A549 (cell line): ENCODE results near the gene SWAP70. TPM values are rescaled to one million over a fixed set of nuclear protein-coding genes. Genes with fewer than 3 reads are reported as not detected.
"Not testable (repeated sequence)": the region's sequence is repeated elsewhere in the genome, so short reads cannot be mapped to it uniquely, and the experiment has no call there.

Source experiments
- ATAC-seq, 2 experiments: fragments of 200-7000 bp in 1 of 2; fragments of >200 bp in 1 of 2; cut with Nextera tagmentation in 1 of 2; cut with Tn5 transposase in 1 of 2; 3 replicates each; pipeline versions ENCODE4 v1.8.0 to v1.9.1; 2018 to 2020; ENCODE audit warnings: mild to moderate bottlenecking in 1 of 2, moderate library complexity in 1 of 2
- CTCF ChIA-PET: fragments of 300-600 bp; sonication (Branson Sonifier 250); formaldehyde crosslinking; extraction: SDS; loops from one replicate; lab custom pipeline; 2021; ENCODE audit warnings: antibody characterized with exemption, inconsistent platforms; lab: Yijun Ruan, JAX
- POLR2A ChIA-PET: fragments of 350-600 bp; formaldehyde crosslinking; extraction: SDS; loops from one replicate; lab custom pipeline; 2021; ENCODE audit warnings: antibody characterized with exemption, inconsistent platforms; lab: Yijun Ruan, JAX
- DNase-seq, 2 experiments: peaks; one replicate each; pipeline versions ENCODE4 v3.0.0 to v3.0.0-alpha.2; 2011 to 2016; ENCODE audit warnings: low read depth in 1 of 2, low spot score in 1 of 2
- FAIRE-seq: peaks from 2 replicates; lab custom pipeline; 2011; peaks lifted over from hg19 to GRCh38; lab: Jason Lieb, UNC
- H3K27ac ChIP-seq, 2 experiments: fragments of >200 bp; sonication (Bioruptor Twin); formaldehyde crosslinking; 3 replicates each; pipeline ENCODE4 v1.5.1; 2016 to 2017
- H3K4me1 ChIP-seq: fragments of >200 bp; sonication (Bioruptor Twin); formaldehyde crosslinking; 3 replicates; pipeline ENCODE4 v1.6.1; 2016
- H3K4me2 ChIP-seq: fragments of >200 bp; sonication (Bioruptor Twin); formaldehyde crosslinking; 3 replicates; pipeline ENCODE4 v1.6.1; 2016
- H3K4me3 ChIP-seq: fragments of >200 bp; sonication (Bioruptor Twin); formaldehyde crosslinking; 3 replicates; pipeline ENCODE4 v1.5.1; 2016
- H3K9me3 ChIP-seq: fragments of >200 bp; sonication (Bioruptor Twin); formaldehyde crosslinking; 3 replicates; pipeline ENCODE4 v1.6.1; 2016
- BHLHE40 ChIP-seq: IDR thresholded peaks from 2 replicates; pipeline ENCODE4 v1.6.1; 2012; ENCODE audit warnings: low read depth, low read length, inconsistent platforms
- EHF ChIP-seq: fragments of 250-450 bp; sonication (Bioruptor Pico); IDR thresholded peaks from 2 replicates; pipeline ENCODE4 v1.5.0; 2020; ENCODE audit warnings: mild to moderate bottlenecking
- EHMT2 ChIP-seq: fragments of 200-600 bp; sonication (generic); IDR thresholded peaks from 2 replicates; pipeline ENCODE4 v1.6.1; 2016; ENCODE audit warnings: antibody characterized with exemption, low read depth, mild to moderate bottlenecking, moderate library complexity
- ESRRA ChIP-seq: fragments of 150-350 bp; IDR thresholded peaks from 2 replicates; pipeline ENCODE4 v1.6.1; 2014; ENCODE audit warnings: mild to moderate bottlenecking, low read length, borderline replicate concordance
- HOXA7 ChIP-seq: fragments of 250-450 bp; sonication (Bioruptor Pico); IDR thresholded peaks from 2 replicates; pipeline ENCODE4 v1.5.0; 2020; ENCODE audit warnings: mild to moderate bottlenecking, moderate library complexity
- HOXB13 ChIP-seq: fragments of 250-450 bp; sonication (Bioruptor Pico); IDR thresholded peaks from 2 replicates; pipeline ENCODE4 v1.5.0; 2020; ENCODE audit warnings: low read depth, mild to moderate bottlenecking, moderate library complexity
- JUN ChIP-seq, 2 experiments: fragments of >200 bp; sonication (Bioruptor Twin); formaldehyde crosslinking; IDR thresholded peaks; 2 replicates in 1 of 2; 3 replicates in 1 of 2; pipeline ENCODE4 v1.6.1; 2016 to 2017
- KDM1A ChIP-seq: fragments of 200-600 bp; sonication (generic); IDR thresholded peaks from 2 replicates; pipeline ENCODE4 v1.6.1; 2016; ENCODE audit warnings: low read depth, mild to moderate bottlenecking
- PHF8 ChIP-seq: fragments of 200-600 bp; sonication (generic); IDR thresholded peaks from 2 replicates; pipeline ENCODE4 v1.6.1; 2016; ENCODE audit warnings: low read depth, mild to moderate bottlenecking, antibody characterized with exemption, moderate library complexity, borderline replicate concordance
- POLR2AphosphoS2 ChIP-seq: conservative IDR thresholded peaks from 2 replicates; pipeline ENCODE4 v1.6.1; 2012; ENCODE audit warnings: low read length, improper control_type of control experiment, inconsistent platforms
- TP53 ChIP-seq: fragments of 250-450 bp; sonication (Bioruptor Pico); IDR thresholded peaks from 2 replicates; pipeline ENCODE4 v1.5.0; 2021; ENCODE audit warnings: mild to moderate bottlenecking, moderate library complexity
- ZSCAN20 ChIP-seq: fragments of 250-450 bp; sonication (Bioruptor Pico); IDR thresholded peaks from 2 replicates; pipeline ENCODE4 v1.8.0; 2022; ENCODE audit warnings: mild to moderate bottlenecking, moderate library complexity
- WGBS: methylation state at CpG from one replicate; pipeline ENCODE4 v1.1.6; 2017; ENCODE audit errors: missing lambda C conversion rate; 5-methylcytosine and 5-hydroxymethylcytosine counted together
- polyA plus RNA-seq, 4 experiments: library from polyadenylated mRNA; depleted of rRNA in 3 of 4; stranded (reverse); fragments of >200 nt; fragmentation: RNase III in 1 of 4; extraction: RNeasy Plus Mini Kit Qiagen cat#74134 plus additional on column Dnase treatment in 1 of 4; gene quantifications; 2 replicates in 3 of 4; 3 replicates in 1 of 4; pipeline ENCODE4 v1.2.3, GENCODE V29; 2011 to 2017
- TF ChIP-seq, protein P1 (sequence below): IDR thresholded peaks from 2 replicates; pipeline ENCODE4 v1.6.1; 2012
- TF ChIP-seq, protein P2 (sequence below): fragments of >200 bp; sonication (Bioruptor Twin); formaldehyde crosslinking; IDR thresholded peaks from 3 replicates; pipeline ENCODE4 v1.6.1; 2016
- TF ChIP-seq, protein P3 (sequence below): fragments of 150-350 bp; IDR thresholded peaks from 2 replicates; pipeline ENCODE4 v1.6.1; 2014; ENCODE audit warnings: low read depth, mild to moderate bottlenecking, low read length
- TF ChIP-seq, protein P4 (sequence below): fragments of >200 bp; sonication (Bioruptor Twin); formaldehyde crosslinking; IDR thresholded peaks from 3 replicates; pipeline ENCODE4 v1.5.1; 2016
- TF ChIP-seq, protein P5 (sequence below): fragments of 250-450 bp; sonication (Bioruptor Pico); IDR thresholded peaks from 2 replicates; pipeline ENCODE4 v1.5.0; 2020; ENCODE audit warnings: low read depth, mild to moderate bottlenecking, moderate library complexity

SWAP70 gene
- polyA plus RNA-seq, 2 of the 4 experiments (the other 2 are of a cell fraction): 24.5 to 25.5 TPM

DNA sequence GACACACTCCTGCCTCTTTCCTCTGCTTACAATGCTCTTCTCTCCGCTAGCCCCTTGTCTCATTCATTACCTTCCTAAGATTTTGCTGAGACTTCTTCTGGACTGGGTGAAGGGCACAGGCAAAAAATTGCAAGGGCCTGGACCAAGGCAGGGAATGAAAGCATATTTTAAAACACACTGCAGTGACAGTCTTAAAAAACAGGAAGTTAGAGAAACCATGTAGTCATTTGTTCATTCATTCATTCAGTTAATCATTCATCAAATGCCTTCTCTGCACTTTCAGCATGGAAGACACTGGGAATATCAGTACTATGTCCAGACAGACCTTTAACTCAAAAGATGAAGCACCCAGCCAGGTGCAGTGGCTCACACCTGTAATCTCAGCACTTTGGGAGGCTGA, 44.9 kb upstream of the SWAP70 start (continued):
- TF ChIP-seq EHMT2 (no peak), PHF8 (no peak), BHLHE40 (no peak)
- TF ChIP-seq, protein P1, sequence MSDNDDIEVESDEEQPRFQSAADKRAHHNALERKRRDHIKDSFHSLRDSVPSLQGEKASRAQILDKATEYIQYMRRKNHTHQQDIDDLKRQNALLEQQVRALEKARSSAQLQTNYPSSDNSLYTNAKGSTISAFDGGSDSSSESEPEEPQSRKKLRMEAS: no peak
- TF ChIP-seq, all 56 proteins: peak for 0

DNA sequence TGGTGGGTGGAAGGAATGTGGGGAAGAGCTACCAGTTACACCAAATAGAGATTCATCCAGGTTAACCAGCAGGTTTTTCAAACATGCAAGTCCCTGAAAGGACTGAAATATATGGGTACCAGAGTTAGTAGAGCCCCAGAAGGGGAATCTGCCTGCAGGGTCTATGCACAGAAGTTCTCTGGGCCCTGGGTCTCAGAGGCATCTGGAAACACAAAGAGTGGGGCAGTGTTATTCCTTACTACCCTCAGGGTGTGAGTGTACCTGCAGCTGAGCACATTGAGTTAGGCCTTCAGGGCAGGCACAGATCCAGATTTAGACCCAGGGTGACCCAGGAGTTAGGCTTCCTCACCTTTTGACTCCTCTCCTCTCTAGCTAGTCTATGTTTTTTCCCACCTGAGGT, 43.9 kb upstream of the SWAP70 start:
- ATAC-seq: no peak
- no peak for TF ChIP-seq JUN (IDR thresholded peaks at IDR 0.05)
- TF ChIP-seq HOXB13 (CRISPR knock-in tag): no peak
- no peak for TF ChIP-seq TP53 (CRISPR knock-in tag)
- TF ChIP-seq, protein P2, sequence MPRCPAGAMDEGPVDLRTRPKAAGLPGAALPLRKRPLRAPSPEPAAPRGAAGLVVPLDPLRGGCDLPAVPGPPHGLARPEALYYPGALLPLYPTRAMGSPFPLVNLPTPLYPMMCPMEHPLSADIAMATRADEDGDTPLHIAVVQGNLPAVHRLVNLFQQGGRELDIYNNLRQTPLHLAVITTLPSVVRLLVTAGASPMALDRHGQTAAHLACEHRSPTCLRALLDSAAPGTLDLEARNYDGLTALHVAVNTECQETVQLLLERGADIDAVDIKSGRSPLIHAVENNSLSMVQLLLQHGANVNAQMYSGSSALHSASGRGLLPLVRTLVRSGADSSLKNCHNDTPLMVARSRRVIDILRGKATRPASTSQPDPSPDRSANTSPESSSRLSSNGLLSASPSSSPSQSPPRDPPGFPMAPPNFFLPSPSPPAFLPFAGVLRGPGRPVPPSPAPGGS: no peak
- no peak for TF ChIP-seq HOXA7 (CRISPR knock-in tag)
- no peak for TF ChIP-seq ESRRA
- TF ChIP-seq, protein P3, sequence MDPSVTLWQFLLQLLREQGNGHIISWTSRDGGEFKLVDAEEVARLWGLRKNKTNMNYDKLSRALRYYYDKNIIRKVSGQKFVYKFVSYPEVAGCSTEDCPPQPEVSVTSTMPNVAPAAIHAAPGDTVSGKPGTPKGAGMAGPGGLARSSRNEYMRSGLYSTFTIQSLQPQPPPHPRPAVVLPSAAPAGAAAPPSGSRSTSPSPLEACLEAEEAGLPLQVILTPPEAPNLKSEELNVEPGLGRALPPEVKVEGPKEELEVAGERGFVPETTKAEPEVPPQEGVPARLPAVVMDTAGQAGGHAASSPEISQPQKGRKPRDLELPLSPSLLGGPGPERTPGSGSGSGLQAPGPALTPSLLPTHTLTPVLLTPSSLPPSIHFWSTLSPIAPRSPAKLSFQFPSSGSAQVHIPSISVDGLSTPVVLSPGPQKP: no peak
- TF ChIP-seq ZSCAN20 (CRISPR knock-in tag): no peak
- TF ChIP-seq, protein P4, sequence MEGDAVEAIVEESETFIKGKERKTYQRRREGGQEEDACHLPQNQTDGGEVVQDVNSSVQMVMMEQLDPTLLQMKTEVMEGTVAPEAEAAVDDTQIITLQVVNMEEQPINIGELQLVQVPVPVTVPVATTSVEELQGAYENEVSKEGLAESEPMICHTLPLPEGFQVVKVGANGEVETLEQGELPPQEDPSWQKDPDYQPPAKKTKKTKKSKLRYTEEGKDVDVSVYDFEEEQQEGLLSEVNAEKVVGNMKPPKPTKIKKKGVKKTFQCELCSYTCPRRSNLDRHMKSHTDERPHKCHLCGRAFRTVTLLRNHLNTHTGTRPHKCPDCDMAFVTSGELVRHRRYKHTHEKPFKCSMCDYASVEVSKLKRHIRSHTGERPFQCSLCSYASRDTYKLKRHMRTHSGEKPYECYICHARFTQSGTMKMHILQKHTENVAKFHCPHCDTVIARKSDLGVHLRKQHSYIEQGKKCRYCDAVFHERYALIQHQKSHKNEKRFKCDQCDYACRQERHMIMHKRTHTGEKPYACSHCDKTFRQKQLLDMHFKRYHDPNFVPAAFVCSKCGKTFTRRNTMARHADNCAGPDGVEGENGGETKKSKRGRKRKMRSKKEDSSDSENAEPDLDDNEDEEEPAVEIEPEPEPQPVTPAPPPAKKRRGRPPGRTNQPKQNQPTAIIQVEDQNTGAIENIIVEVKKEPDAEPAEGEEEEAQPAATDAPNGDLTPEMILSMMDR: no peak
- TF ChIP-seq EHF (CRISPR knock-in tag): no peak
- TF ChIP-seq KDM1A: no peak
- no peak for TF ChIP-seq POLR2AphosphoS2
- TF ChIP-seq, protein P5, sequence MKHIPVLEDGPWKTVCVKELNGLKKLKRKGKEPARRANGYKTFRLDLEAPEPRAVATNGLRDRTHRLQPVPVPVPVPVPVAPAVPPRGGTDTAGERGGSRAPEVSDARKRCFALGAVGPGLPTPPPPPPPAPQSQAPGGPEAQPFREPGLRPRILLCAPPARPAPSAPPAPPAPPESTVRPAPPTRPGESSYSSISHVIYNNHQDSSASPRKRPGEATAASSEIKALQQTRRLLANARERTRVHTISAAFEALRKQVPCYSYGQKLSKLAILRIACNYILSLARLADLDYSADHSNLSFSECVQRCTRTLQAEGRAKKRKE (CRISPR knock-in tag): no peak
- no peak overlapping the region for H3K4me2 ChIP-seq
- ChIA-PET POLR2A (no interaction called here), CTCF (interaction anchor here (1.0 to 4.4 kb wide), 3 partner anchors 15 to 128 kb away, joined by 3 to 31 read pairs (median 5); no protein-coding TSS in a partner anchor)
- no peaks in the 10 kb centered on the region for H3K9me3 ChIP-seq
- FAIRE-seq: no peak
- no peak for DNase-seq
- peaks cover 3% of the 10 kb centered on the region for H3K4me1 ChIP-seq
- no peak overlapping the region for H3K27ac ChIP-seq
- no peak overlapping the region for H3K4me3 ChIP-seq

DNA sequence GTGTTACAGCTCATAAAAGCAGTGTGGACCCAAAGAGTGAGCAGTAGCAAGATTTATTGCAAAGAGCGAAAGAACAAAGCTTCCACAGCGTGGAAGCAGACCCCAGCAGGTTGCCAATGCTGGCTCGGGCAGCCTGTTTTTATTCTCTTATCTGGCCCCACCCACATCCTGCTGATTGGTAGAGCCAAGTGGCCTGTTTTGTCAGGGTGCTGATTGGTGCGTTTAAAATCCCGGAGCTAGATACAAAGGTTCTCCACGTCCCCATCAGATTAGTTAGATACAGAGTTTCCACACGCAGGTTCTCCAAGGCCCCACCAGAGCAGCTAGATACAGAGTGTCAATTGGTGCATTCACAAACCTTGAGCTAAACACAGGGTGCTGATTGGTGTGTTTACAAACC, 41.5 kb upstream of the SWAP70 start:
- FAIRE-seq, POLR2A ChIA-PET, H3K27ac ChIP-seq, H3K9me3 ChIP-seq, H3K4me2 ChIP-seq, H3K4me3 ChIP-seq, DNase-seq, H3K4me1 ChIP-seq, ATAC-seq: not testable (repeated sequence)
- 84% methylated on average over 6 of the region's 7 CpGs for WGBS
- CTCF ChIA-PET: interaction anchor here (1.1 kb wide), 1 partner anchor 9 kb away, joined by 3 read pairs; no protein-coding TSS in a partner anchor

DNA sequence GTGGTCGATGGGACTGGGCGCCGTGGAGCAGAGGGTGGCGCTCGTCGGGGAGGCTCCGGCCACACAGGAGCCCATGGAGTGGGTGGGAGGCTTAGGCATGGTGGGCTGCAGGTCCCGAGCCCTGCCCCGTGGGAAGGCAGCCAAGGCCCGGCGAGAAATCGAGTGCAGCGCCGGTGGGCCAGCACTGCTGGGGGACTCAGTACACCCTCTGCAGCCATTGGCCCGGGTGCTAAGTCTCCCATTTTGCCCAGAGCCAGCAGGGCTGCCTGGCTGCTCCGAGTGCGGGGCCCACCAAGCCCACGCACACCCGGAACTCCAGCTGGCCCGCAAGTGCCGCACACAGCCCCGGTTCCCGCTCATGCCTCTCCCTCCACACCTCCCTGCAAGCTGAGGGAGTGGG, 40.8 kb upstream of the SWAP70 start:
- 87% methylated on average over 13 of the region's 23 CpGs for WGBS
- H3K27ac ChIP-seq, DNase-seq, POLR2A ChIA-PET, H3K4me3 ChIP-seq, H3K9me3 ChIP-seq, ATAC-seq, FAIRE-seq, H3K4me2 ChIP-seq, H3K4me1 ChIP-seq: not testable (repeated sequence)
- CTCF ChIA-PET: interaction anchor here (1.1 to 2.3 kb wide), 2 partner anchors 9 to 10 kb away, joined by 3 to 5 read pairs; no protein-coding TSS in a partner anchor
